A673 (cell line): ENCODE measurements around the gene ALG9. TPM values are rescaled to one million over a fixed set of nuclear protein-coding genes. Genes with fewer than 3 reads are reported as not detected.

Experiments used
- BruUV-seq: library from RNA; stranded (reverse); fragments of 400-500 nt; replicated peaks from 2 replicates; lab custom pipeline; 2021; lab: Mats Ljungman, UMichigan
- CTCF ChIA-PET: fragments of 300-600 bp; sonication (Branson Sonifier 250); formaldehyde crosslinking; loops from one replicate; lab custom pipeline; 2022; ENCODE audit warnings: antibody characterized with exemption; lab: Charles Lee
- POLR2A ChIA-PET: fragments of 300-600 bp; sonication (Branson Sonifier 250); formaldehyde crosslinking; loops from one replicate; lab custom pipeline; 2022; ENCODE audit warnings: antibody characterized with exemption; ENCODE audit not compliant: low non-redundant PET; lab: Charles Lee
- DNase-seq: peaks from one replicate; pipeline ENCODE4 v3.0.0-alpha.2; 2015; ENCODE audit warnings: low spot score
- H3K27ac ChIP-seq: fragments of 200-600 bp; sonication (generic); 2 replicates; pipeline ENCODE4 v1.5.1; 2016; ENCODE audit warnings: mixed run types, low read depth, mild to moderate bottlenecking, mixed read lengths, antibody characterized with exemption, low read length; ENCODE audit not compliant: poor library complexity, severe bottlenecking
- H3K27me3 ChIP-seq: fragments of 200-600 bp; sonication (generic); replicated peaks from 2 replicates; pipeline ENCODE4 v1.6.1; 2017; ENCODE audit warnings: mixed run types, low read depth, mild to moderate bottlenecking, mixed read lengths, antibody characterized with exemption, low read length; ENCODE audit not compliant: insufficient read depth, poor library complexity
- H3K36me3 ChIP-seq: fragments of 200-600 bp; sonication (generic); 2 replicates; pipeline ENCODE4 v1.6.1; 2016; ENCODE audit warnings: mixed run types, mild to moderate bottlenecking, mixed read lengths, antibody characterized with exemption, low read length; ENCODE audit not compliant: insufficient read depth, poor library complexity, severe bottlenecking
- H3K4me1 ChIP-seq: fragments of 200-600 bp; sonication (generic); 2 replicates; pipeline ENCODE4 v1.6.1; 2017; ENCODE audit warnings: mixed run types, mild to moderate bottlenecking, mixed read lengths, antibody characterized with exemption, low read length; ENCODE audit not compliant: insufficient read depth, poor library complexity, severe bottlenecking
- H3K4me3 ChIP-seq: fragments of 200-600 bp; sonication (generic); 2 replicates; pipeline ENCODE4 v1.5.1; 2016; ENCODE audit warnings: low read depth, mixed run types, mild to moderate bottlenecking, mixed read lengths, low read length; ENCODE audit not compliant: poor library complexity, severe bottlenecking
- H3K9me3 ChIP-seq: fragments of 200-600 bp; sonication (generic); 2 replicates; pipeline ENCODE4 v1.6.1; 2016; ENCODE audit warnings: mixed run types, low read depth, mild to moderate bottlenecking, mixed read lengths, antibody characterized with exemption, low read length; ENCODE audit not compliant: poor library complexity, severe bottlenecking
- CTCF ChIP-seq: fragments of 300-800, 200-600 bp; sonication (generic); conservative IDR thresholded peaks from 2 replicates; pipeline ENCODE4 v1.5.1; 2017; ENCODE audit warnings: low read depth, mild to moderate bottlenecking, antibody characterized with exemption, low read length, moderate library complexity, mixed read lengths
- EZH2 ChIP-seq: fragments of 200-600 bp; sonication (generic); IDR thresholded peaks from 2 replicates; pipeline ENCODE4 v1.6.1; 2017; ENCODE audit warnings: borderline replicate concordance, low read depth, mild to moderate bottlenecking, mixed read lengths, antibody characterized with exemption, low read length; ENCODE audit not compliant: poor library complexity, severe bottlenecking
- intact Hi-C: fragments of 100-400 bp; cut with micrococcal nuclease; formaldehyde crosslinking; loops from one replicate; pipeline ENCODE4 v1.10.0; 2022; ENCODE audit not compliant: unreplicated experiment
- total RNA-seq: library from RNA; stranded (reverse); gene quantifications from 2 replicates; pipeline ENCODE4 v1.2.3, GENCODE V29; 2021

The ALG9 gene
- total RNA-seq, 1 experiment from 2014 or later, result 61.0 TPM

GRCh38 chr11:111851636-111852035, 19.7 kb downstream of the ALG9 start:
- TF ChIP-seq EZH2, result no peak
- peak; percentile 64 for TF ChIP-seq CTCF
- no peak overlapping the region for H3K27ac ChIP-seq
- BruUV-seq, result no TSS peak
- H3K4me3 ChIP-seq, result no peak overlapping the region
- H3K27me3 ChIP-seq, result no peaks in the 10 kb centered on the region
- ChIA-PET CTCF (interaction anchor here (0.5 to 1.0 kb wide), 2 partner anchors 75 to 280 kb away, joined by 3 read pairs; no protein-coding TSS in a partner anchor), POLR2A (no interaction called here)
- no peaks in the 10 kb centered on the region for H3K9me3 ChIP-seq
- intact Hi-C loops, result no loop called here
- H3K36me3 ChIP-seq, result peaks cover 31% of the 10 kb centered on the region
- H3K4me1 ChIP-seq, result peaks cover 7% of the 10 kb centered on the region
- peak; percentile 41 for DNase-seq

GRCh38 chr11:111851067-111851466, 20.3 kb downstream of the ALG9 start:
- CTCF ChIA-PET, result interaction anchor here (0.5 to 1.0 kb wide), 2 partner anchors 76 to 279 kb away, joined by 3 read pairs; no protein-coding TSS in a partner anchor

GRCh38 chr11:111849631-111850030, 21.8 kb downstream of the ALG9 start:
- TF ChIP-seq EZH2, result no peak
- Histone ChIP-seq H3K27ac (no peak overlapping the region), H3K36me3 (peaks cover 28% of the 10 kb centered on the region), H3K4me3 (no peak overlapping the region), H3K27me3 (no peaks in the 10 kb centered on the region), H3K9me3 (no peaks in the 10 kb centered on the region), H3K4me1 (peaks cover 22% of the 10 kb centered on the region)
- BruUV-seq, result no TSS peak
- intact Hi-C loops, result loop anchor here (10.0 kb wide), 1 partner anchor 565 kb away; no protein-coding TSS in a partner anchor
- no peak for DNase-seq
- POLR2A ChIA-PET, result no interaction called here
- CTCF ChIA-PET, result no interaction called here

More at GRCh38 chr11:111851067-111851466, 20.3 kb downstream of the ALG9 start:
- TF ChIP-seq CTCF (no peak), EZH2 (no peak)
- no peak overlapping the region for H3K4me3 ChIP-seq
- H3K27ac ChIP-seq, result no peak overlapping the region
- no peaks in the 10 kb centered on the region for H3K9me3 ChIP-seq
- intact Hi-C loops, result no loop called here
- no peak for DNase-seq
- BruUV-seq, result no TSS peak
- peaks cover 31% of the 10 kb centered on the region for H3K36me3 ChIP-seq
- POLR2A ChIA-PET, result no interaction called here
- peaks cover 12% of the 10 kb centered on the region for H3K4me1 ChIP-seq
- no peaks in the 10 kb centered on the region for H3K27me3 ChIP-seq
